ENCODE measurements around the gene LIPC.

DNA sequence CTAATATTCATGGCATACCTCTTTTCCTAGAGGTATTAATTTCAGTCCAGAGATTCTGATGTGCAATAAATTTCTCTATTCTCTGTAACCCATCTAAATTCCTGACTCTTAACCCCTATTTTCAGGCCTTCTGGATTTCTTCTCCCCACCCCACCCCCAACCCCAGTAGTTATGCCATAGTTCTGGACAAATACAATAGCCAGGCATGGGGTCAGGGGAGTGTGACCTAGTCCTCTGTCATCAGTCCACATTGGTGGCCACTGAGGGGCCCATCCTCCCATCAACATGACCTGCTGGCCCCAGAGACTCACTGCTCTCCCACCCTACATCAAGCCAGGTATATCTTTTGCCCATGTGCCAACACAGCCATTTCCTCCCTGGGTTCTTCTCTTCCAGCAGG, 3.8 kb upstream of the LIPC start:
- no peak for TF ChIP-seq CTCF (IDR thresholded peaks at IDR 0.05)
- no peak for TF ChIP-seq POLR2A (IDR thresholded peaks at IDR 0.05)
- TF ChIP-seq EP300 (IDR thresholded peaks at IDR 0.05; ENCODE audit: low read depth), result no peak
